Stimulated activated naive CD4-positive, alpha-beta T cell (primary cell): Measurements from ENCODE around the gene CKMT2.

Experiments
- DNase-seq, 6 experiments: peaks; one replicate each; lab custom pipeline; 2025; lab: John Stamatoyannopoulos, UW

CKMT2 gene

GRCh38 chr5:81233080-81233634 lies at the start of gene CKMT2:
CKMT2 (plus strand) TSS chr5:81233322; CDS start chr5:81251133, 17,811 bp downstream.
- no peak for DNase-seq

- DNase-seq = no peak
Observed at GRCh38 chr5:81183811-81184748, 49.0 kb upstream of the CKMT2 start.

DNA sequence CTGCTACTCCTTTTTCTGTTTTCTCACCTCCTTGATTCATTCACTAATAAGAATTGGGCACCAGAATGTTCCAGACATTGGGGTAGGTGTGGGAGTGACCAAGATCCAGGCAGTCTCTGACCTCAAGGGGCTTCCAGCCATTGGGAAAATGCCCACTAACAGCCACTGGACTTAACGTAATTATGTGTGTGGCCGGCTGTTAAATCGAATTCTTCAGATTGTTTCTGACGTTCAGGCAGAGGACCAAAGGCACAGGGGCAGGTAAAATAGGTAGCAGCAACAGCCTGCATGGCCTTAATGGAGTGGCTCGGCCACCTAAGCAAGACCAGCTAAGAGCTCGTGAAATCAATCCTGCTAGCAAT lies 48.4 kb upstream of the CKMT2 start:
- no peak for DNase-seq

DNA sequence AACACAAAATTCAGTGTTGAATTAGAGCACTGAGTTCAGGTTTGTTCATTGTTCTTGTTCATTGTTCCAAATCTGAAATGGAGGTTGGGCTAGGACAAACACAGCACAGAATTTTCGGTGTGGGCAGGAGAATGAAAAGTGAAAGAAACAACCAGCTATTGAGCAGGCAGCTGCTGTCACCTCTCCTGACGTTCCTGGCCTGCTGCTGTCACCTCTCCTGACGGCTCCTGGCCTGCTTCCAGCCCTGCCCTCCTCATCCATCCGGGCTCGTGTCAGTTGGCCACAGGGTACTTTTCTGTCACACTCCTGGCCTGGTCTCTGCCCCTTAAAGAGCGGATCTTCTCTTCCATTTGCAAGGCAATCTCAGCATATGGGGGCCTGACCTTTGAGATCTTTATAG lies 45.2 kb upstream of the CKMT2 start:
- no peak for DNase-seq

GRCh38 chr5:81188962-81189361 lies 44.2 kb upstream of the CKMT2 start:
- DNase-seq = no peak

GRCh38 chr5:81189875-81190498 lies 43.1 kb upstream of the CKMT2 start:
- DNase-seq = no peak

GRCh38 chr5:81191726-81192372 lies 41.3 kb upstream of the CKMT2 start:
- no peak for DNase-seq

GRCh38 chr5:81192373-81192750 lies 40.8 kb upstream of the CKMT2 start:
- no peak for DNase-seq

DNA sequence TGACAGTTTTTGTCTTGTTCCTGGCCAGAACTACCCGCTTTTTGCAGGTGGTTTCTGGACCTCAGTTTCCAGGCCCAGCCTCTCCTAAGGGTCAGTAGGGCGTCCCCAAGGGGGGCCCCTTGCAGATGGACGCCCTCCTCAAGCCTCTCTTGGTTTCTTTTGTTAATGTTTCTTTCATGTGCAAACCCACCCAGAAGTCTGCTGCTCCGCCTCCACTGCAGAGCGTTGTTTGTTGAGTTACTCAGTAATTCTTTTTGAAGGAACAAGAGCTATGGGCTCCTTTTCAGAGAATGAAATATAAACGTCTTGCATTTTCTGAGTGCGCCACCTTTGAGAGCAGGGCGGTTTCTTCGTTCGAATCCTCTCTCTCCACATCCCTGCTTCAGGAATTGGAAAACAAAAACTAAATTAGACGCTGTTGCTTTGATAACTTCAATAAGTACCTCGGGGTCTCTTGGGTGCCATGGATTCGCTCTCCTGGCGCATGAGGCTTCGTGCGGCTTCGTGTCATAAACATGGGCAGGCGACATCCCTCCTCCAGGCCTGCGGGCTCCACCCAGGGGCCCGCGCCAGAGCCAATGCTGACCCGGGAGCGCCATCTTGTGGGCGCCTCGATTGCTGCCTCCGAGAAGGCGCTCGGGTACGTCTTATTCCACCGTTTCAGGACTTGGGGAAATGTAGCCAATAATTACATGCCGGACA lies 38.3 kb upstream of the CKMT2 start:
- DNase-seq = peak; percentile 50 to 81 (median 66)

GRCh38 chr5:81195335-81195929 lies 37.7 kb upstream of the CKMT2 start:
- DNase-seq = no peak

GRCh38 chr5:81202655-81203054 lies 30.5 kb upstream of the CKMT2 start:
- DNase-seq = no peak

DNA sequence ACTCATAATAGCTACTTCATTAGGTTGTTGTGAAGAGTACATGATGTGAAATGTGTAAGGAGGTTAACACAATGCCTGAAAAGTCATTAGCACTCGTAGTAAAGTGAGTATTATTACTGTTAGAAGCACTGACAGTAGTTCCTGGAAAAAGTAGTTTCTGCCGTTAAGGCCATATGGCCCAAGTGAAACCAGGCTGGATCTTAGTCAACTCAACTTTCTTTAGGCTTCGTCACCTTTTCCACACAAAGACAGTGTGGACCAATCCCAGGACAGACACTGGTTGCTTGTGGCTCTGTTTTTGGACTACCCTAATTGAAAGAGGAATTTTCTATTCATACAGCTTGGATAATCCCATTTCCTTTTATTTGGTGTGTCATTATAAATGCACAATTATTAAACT lies 29.4 kb upstream of the CKMT2 start:
- no peak for DNase-seq

DNA sequence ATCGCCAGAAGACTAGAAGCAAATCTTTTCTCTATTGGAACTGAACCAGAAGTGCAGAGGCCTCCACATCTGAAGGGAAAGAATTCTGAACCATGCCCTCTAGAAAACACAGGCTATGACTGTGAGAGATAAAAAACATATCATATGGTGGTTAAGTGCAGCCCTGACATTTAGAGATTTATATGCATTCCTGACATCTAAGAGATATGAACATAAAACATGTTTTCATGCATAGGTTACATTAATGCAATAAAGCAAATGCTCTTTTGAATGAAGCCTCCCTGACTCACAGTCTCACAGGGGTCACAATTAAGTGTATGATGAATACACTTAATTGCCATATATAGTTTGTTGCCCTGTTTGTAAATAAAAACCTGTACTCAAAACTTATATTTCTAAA lies 28.9 kb upstream of the CKMT2 start:
- no peak for DNase-seq

DNA sequence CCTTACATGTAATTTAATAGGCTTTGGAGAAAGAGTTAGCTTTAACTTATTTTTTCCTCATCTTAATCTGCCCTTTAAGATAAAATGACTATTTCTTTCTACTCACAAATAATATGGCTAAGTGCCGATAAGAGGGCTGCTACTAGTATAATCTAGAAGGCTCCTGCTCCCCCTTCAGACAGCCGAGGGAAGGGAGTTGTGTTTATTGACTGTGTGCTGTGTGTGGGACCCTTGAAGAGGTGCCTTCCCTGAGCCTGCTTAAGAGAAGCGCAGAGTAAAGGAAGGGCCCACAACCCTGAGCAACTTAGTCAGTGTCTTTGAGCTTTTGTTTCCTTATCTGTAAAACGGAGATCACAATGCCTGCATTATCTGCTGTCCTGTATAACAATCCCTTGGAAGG lies 28.1 kb upstream of the CKMT2 start:
- DNase-seq = no peak

GRCh38 chr5:81207009-81207408 lies 26.1 kb upstream of the CKMT2 start:
- DNase-seq = no peak

DNA sequence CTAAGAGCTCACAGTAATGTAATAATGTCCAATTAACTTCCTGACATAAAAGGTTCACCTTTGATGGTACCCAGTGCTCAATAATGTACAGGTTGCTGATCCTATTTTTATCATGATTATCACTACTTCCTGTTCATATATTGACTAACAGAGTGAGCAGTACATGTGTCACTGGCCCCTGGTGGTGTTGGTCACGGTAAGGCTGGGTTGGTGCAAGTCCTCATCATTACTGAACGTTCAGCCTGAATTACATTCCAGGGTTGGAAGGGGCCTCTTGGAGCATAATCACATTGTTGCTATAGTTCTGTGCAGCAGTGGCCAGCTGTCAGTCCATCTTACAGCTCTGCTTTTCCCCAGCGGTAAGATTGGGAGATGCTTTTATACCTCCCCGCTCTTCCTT lies 24.2 kb upstream of the CKMT2 start:
- DNase-seq = no peak

DNA sequence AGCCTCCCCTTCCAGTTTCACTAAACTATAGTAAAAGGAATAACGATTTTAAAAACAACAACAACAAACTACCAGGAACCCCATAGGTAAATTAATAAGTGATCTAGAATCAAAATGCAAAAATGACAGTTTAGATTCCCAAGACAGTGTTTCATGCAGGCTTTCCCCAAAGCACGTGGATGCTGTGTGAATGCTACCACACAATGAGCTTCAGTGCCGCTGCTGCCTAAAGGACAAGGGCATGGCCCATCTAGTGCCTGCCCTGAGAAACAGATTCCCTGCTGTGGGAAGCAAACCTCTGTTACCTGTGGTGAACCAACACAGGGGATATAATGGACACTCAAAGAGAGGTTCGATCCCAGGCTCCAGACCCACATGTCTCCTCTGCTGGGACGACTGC lies 23.7 kb upstream of the CKMT2 start:
- no peak for DNase-seq

- DNase-seq = no peak
Observed at GRCh38 chr5:81209869-81210493, 23.1 kb upstream of the CKMT2 start.

GRCh38 chr5:81212211-81212751 lies 20.8 kb upstream of the CKMT2 start:
- no peak for DNase-seq

DNA sequence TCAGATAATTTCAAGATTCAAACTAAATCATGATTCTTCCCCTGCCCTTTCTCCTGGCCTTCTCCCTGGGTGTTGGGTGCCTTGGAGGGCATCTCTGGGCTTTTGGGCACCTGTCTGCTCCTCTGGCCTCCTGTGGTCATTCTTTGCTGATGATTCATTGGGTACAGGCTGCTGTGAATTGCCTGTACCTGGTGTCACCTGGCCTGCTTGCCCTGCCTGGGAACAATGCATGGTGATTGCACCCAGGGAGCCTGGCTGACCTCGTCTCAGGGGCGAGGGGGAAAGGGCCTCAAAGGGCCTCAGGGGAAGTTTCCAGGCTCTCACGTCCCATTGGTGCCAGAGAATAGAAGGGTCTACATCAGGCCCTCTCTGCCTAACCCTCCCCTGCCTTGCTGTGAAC lies 20.1 kb upstream of the CKMT2 start:
- DNase-seq = no peak

DNA sequence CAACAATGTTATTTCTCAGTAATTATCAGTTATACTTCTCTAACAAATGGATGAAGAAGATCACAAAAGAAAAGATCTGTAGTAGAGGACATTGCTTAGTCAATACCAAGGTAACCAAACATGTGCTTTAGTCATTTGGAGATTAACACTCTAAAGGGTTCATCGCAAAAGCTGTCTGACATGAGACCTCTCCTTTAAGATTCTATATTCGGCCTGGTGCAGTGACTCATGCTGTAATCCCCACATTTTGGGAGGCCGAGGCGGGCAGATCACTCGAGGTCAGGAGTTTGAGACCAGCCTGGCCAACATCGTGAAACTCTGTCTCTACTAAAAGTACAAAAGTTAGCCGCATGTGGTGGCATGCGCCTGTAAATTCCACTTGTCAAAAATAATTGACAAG lies 18.3 kb upstream of the CKMT2 start:
- no peak for DNase-seq
